ENCODE measurements around the gene ACTMAP. TPM values are rescaled to one million over a fixed set of nuclear protein-coding genes. Genes with fewer than 3 reads are reported as not detected.
"Not testable (repeated sequence)": the region's sequence is repeated elsewhere in the genome, so short reads cannot be mapped to it uniquely, and the experiment has no call there.

The ACTMAP gene
- total RNA-seq, 1 donor from 2014 or later = 9.5 TPM

DNA sequence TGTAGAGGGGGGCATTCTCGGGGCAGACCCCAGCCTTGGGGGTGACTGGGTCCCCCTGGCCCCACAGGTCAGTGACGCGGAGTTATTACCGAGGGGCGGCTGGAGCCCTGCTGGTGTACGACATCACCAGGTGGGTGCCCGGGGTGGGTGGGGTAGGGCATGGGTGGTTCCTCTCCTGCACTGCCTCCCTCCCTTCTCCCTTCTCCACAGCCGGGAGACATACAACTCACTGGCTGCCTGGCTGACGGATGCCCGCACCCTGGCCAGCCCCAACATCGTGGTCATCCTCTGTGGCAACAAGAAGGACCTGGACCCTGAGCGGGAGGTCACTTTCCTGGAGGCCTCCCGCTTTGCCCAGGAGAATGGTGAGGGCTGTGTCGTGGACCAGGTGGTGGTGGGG, 33.4 kb upstream of the ACTMAP start:
- no peak for DNase-seq (ENCODE audit: low spot score)
- H3K4me1 Mint-ChIP-seq (ENCODE audit: low read depth) = peaks cover 29% of the 10 kb centered on the region
- no peak overlapping the region for H3K27ac Mint-ChIP-seq
- no peak overlapping the region for H3K4me3 Mint-ChIP-seq
- H3K9me3 Mint-ChIP-seq = no peaks in the 10 kb centered on the region
- peaks cover 32% of the 10 kb centered on the region for H3K36me3 Mint-ChIP-seq (ENCODE audit: low read depth)
- intact Hi-C loops (cut with micrococcal nuclease) = no loop called here
- H3K27me3 Mint-ChIP-seq (ENCODE audit: insufficient read depth) = no peaks in the 10 kb centered on the region

DNA sequence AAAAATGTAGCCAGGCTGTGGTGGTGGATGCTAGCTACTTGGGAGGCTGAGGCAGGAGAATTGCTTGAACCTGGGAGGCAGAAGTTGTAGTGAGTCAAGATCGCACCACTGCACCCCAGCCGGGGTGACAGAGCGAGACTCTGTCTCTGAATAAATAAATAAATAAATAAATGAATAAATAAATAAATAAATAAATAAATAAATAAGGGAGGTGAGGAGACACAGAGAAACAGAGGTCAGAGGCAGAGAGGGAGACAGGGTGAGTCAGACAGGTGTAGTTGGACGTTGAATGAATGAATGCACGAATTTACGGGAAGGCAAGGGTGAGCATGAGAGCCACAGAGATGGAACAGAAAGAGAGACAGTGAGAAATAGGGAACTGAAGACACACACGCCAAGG, 30.9 kb upstream of the ACTMAP start:
- no peaks in the 10 kb centered on the region for H3K9me3 Mint-ChIP-seq
- peaks cover 25% of the 10 kb centered on the region for H3K36me3 Mint-ChIP-seq (ENCODE audit: low read depth)
- no peak for DNase-seq (ENCODE audit: low spot score)
- peaks cover 48% of the 10 kb centered on the region for H3K4me1 Mint-ChIP-seq (ENCODE audit: low read depth)
- intact Hi-C loops (cut with micrococcal nuclease) = no loop called here
- H3K4me3 Mint-ChIP-seq = no peak overlapping the region
- H3K27ac Mint-ChIP-seq = no peak overlapping the region
- peaks cover 2% of the 10 kb centered on the region for H3K27me3 Mint-ChIP-seq (ENCODE audit: insufficient read depth)

DNA sequence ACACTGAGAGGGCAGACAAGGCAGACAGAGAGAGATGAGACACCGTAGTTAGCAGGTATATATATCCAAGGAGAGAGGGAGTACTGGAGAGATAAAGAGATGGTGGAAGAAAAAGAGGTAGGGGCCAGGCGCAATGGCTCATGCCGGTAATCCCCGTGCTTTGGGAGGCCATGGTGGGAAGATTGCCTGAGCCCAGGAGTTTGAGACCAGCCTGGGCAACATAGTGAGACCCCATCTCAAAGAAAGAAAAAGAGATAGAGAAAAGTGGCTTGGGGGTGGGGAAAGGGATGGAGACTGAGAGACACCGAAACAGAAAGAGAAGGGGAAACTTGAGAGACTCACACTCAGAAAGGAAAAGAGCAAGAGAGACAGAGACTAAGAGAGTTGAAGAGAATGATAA, 30.3 kb upstream of the ACTMAP start:
- no peak for DNase-seq (ENCODE audit: low spot score)
- Mint-ChIP-seq H3K27ac (peak overlapping the region; percentile 41), H3K9me3 (no peaks in the 10 kb centered on the region), H3K4me1 (ENCODE audit: low read depth) (peaks cover 50% of the 10 kb centered on the region), H3K4me3 (peak overlapping the region; percentile 13), H3K27me3 (ENCODE audit: insufficient read depth) (peaks cover 2% of the 10 kb centered on the region), H3K36me3 (ENCODE audit: low read depth) (peaks cover 24% of the 10 kb centered on the region)
- intact Hi-C loops (cut with micrococcal nuclease) = no loop called here

DNA sequence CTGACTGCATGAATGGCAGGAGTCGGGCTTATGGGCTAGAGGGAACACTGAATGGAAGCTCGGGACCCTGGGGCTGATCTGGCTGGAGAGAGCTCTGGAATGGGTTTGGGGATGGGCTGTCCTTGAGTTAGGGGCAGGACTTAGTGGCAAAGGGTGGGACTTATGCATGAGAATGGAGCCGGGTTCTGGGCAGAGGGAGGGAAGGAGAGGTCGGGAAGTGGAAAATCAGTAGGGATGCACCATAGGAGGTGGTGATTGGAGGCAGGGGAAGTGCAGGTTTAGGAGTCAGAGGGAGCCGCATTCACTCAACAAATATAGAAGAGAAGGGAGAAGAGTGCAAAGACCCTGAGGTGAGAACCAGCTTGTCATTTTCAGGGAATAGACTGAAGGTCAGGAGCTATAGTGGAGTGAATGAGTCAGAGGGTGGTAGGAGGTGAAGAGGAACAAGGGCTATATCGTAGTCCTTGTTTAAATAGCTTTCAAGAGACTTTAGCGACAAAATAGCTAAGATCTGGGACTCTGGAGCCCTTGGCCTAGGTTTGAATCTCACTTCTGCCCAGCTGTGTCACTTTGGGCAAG, 28.5 kb upstream of the ACTMAP start:
- Mint-ChIP-seq H3K9me3 (no peaks in the 10 kb centered on the region), H3K27me3 (ENCODE audit: insufficient read depth) (peaks cover 2% of the 10 kb centered on the region), H3K4me1 (ENCODE audit: low read depth) (peaks cover 51% of the 10 kb centered on the region), H3K36me3 (ENCODE audit: low read depth) (peaks cover 18% of the 10 kb centered on the region), H3K4me3 (peak overlapping the region; percentile 91), H3K27ac (peak overlapping the region; percentile 89)
- intact Hi-C loops (cut with micrococcal nuclease) = loop anchor here (1.0 to 2.0 kb wide), 7 partner anchors 20 to 585 kb away; partner anchors contain the start of gene NUMBL
- DNase-seq (ENCODE audit: low spot score) = no peak

DNA sequence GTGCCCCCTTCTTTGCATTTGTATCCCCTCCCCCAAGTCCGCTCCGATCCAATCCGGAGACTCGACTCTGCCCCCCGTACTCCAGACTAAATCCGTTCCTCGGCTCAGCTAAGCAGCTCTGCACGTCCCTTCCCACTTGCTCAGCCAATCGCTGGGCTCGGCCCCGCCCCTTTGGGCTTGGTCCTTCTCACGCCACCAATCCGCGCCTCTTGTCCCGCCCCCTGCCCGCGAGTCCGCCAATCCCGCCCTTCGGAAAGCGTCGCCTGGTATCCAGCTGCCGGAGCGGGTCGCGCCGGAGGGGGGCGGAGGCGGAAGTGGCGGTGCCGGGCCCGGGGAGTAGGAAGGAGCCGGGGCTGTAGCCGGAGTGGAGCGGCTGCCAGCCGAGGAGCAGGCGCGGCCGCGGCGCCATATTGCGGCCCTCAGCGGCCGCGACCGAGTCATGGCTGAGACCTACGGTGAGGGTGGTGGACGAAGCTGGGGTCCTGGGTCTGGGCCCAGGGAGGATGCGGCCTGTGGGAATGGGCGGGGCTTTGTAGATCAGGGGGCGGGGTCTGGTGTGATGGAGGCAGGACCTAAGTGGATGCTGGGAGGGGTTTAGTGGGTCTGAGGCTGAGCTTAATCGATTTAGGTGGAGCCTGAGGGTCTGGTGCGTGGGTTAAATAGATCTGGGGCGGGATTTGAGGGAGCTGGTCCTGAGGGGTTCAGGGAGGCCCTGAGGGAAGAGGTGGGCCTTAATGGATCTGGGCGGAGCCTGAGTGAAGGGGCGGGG, 27.8 kb upstream of the ACTMAP start, which contains the start of gene RAB4B:
RAB4B (plus strand) TSS at position 311 of the 769 bp plus-strand sequence; CDS start at position 440, 129 bp downstream.
- peaks cover 2% of the 10 kb centered on the region for H3K27me3 Mint-ChIP-seq (ENCODE audit: insufficient read depth)
- peak within 1 kb of the TSS; percentile 89 for H3K27ac Mint-ChIP-seq
- H3K4me1 Mint-ChIP-seq (ENCODE audit: low read depth) = peaks cover 51% of the 10 kb centered on the region
- H3K4me3 Mint-ChIP-seq = peak within 1 kb of the TSS; percentile 91
- no peaks in the 10 kb centered on the region for H3K9me3 Mint-ChIP-seq
- intact Hi-C loops (cut with micrococcal nuclease) = loop anchor here (1.0 to 2.0 kb wide), 15 partner anchors 14 to 585 kb away; partner anchors contain the start of genes ACTMAP, COQ8B and NUMBL
- peak; percentile 100 for DNase-seq (ENCODE audit: low spot score)
- H3K36me3 Mint-ChIP-seq (ENCODE audit: low read depth) = peaks cover 16% of the 10 kb centered on the region

DNA sequence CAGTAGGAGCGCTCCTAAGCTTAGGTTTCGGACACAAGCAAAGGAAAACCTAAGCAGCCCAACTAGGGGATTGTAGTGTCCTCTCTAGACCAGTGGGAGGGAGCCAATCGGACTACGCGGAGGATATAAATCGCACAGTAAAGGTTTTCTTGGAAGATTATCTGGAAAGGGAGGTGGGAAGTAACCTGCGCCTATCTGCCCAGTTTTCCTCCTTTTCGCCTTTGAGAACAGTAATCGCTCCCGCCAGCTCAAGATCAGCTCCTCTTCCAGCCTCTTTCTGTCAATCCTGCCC, 27.3 kb upstream of the ACTMAP start:
- Mint-ChIP-seq H3K27ac (peak overlapping the region; percentile 89), H3K4me1 (ENCODE audit: low read depth) (peaks cover 51% of the 10 kb centered on the region), H3K36me3 (ENCODE audit: low read depth) (peaks cover 16% of the 10 kb centered on the region), H3K9me3 (no peaks in the 10 kb centered on the region), H3K4me3 (peak overlapping the region; percentile 91), H3K27me3 (ENCODE audit: insufficient read depth) (peaks cover 2% of the 10 kb centered on the region)
- DNase-seq (ENCODE audit: low spot score) = no peak
- intact Hi-C loops (cut with micrococcal nuclease) = loop anchor here (1.0 to 2.0 kb wide), 8 partner anchors 15 to 485 kb away; partner anchors contain the start of genes ACTMAP and COQ8B

DNA sequence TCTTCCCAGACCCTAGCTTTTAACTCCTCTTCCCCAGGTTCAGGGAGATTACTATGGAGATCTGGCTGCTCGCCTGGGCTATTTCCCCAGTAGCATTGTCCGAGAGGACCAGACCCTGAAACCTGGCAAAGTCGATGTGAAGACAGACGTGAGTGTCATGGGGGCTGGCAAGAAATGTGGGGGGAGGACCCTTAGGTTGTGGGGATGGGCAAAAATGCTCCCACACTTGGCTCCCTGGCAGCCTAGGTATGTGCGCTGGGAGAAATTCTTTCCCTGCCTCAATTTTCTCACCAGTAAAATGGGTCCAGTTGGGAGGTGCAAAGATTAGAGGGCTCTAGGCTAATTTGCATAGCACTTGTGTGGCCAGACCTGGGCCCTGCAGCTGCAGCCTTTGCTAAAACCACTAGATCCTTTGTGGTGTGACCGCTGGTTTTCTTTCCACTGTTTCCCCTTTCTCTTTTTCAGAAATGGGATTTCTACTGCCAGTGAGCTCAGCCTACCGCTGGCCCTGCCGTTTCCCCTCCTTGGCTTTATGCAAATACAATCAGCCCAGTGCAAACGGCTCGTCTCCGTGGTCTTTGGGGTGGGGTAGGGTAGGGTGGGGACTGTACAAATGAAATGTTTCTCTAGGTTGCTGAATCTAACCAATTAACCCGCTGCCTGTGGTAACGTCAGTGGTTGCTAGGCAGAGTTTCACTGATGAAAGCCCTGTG, 26.8 kb upstream of the ACTMAP start:
- intact Hi-C loops (cut with micrococcal nuclease) = loop anchor here (1.0 to 2.0 kb wide), 8 partner anchors 15 to 486 kb away; partner anchors contain the start of genes ACTMAP and COQ8B
- Mint-ChIP-seq H3K4me1 (ENCODE audit: low read depth) (peaks cover 51% of the 10 kb centered on the region), H3K27me3 (ENCODE audit: insufficient read depth) (peaks cover 2% of the 10 kb centered on the region), H3K4me3 (peak overlapping the region; percentile 91), H3K27ac (peak overlapping the region; percentile 89), H3K36me3 (ENCODE audit: low read depth) (peaks cover 16% of the 10 kb centered on the region), H3K9me3 (no peaks in the 10 kb centered on the region)
- DNase-seq (ENCODE audit: low spot score) = peak; percentile 84

DNA sequence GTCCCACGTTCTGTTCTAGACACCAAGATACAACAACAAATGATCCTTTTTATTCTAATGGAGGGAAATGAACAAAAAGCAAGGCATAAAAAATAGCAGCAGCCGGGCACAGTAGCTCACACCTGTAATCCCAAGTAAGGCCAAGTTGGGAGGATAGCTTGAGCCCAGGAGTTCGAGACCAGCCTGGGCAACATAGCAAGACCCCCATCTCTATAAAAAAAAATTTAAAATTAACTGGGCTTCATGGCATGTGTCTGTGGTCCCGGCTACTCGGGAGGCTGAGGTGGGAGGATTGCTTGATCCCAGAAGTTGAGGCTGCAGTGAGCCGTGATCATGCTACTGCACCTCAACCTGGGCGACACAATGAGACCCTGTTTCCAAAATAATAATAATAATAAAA, 26.1 kb upstream of the ACTMAP start:
- no peaks in the 10 kb centered on the region for H3K9me3 Mint-ChIP-seq
- H3K27ac Mint-ChIP-seq = no peak overlapping the region
- H3K4me3 Mint-ChIP-seq = no peak overlapping the region
- H3K4me1 Mint-ChIP-seq (ENCODE audit: low read depth) = peaks cover 51% of the 10 kb centered on the region
- H3K36me3 Mint-ChIP-seq (ENCODE audit: low read depth) = peaks cover 15% of the 10 kb centered on the region
- H3K27me3 Mint-ChIP-seq (ENCODE audit: insufficient read depth) = peaks cover 2% of the 10 kb centered on the region
- no peak for DNase-seq (ENCODE audit: low spot score)
- intact Hi-C loops (cut with micrococcal nuclease) = loop anchor here (2.0 kb wide), 1 partner anchor 486 kb away; no protein-coding TSS in a partner anchor

DNA sequence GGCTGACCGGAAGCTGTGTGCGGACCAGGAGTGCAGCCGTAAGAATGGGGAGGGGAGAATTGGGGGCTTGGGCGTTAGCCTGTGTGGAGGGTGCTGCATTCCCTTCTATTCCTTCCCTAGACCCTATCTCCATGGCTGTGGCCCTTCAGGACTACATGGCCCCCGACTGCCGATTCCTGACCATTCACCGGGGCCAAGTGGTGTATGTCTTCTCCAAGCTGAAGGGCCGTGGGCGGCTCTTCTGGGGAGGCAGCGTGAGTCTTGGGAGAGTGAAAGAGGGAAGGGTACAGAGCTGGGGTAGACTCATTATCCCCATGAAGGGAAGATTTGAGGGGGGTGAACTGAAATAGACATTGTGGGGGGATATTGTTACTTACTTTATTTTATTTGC, 25.4 kb upstream of the ACTMAP start:
- intact Hi-C loops (cut with micrococcal nuclease) = loop anchor here (2.0 kb wide), 1 partner anchor 487 kb away; no protein-coding TSS in a partner anchor
- H3K4me1 Mint-ChIP-seq (ENCODE audit: low read depth) = peaks cover 55% of the 10 kb centered on the region
- peaks cover 17% of the 10 kb centered on the region for H3K36me3 Mint-ChIP-seq (ENCODE audit: low read depth)
- no peak overlapping the region for H3K27ac Mint-ChIP-seq
- H3K27me3 Mint-ChIP-seq (ENCODE audit: insufficient read depth) = peaks cover 2% of the 10 kb centered on the region
- no peak for DNase-seq (ENCODE audit: low spot score)
- no peaks in the 10 kb centered on the region for H3K9me3 Mint-ChIP-seq
- H3K4me3 Mint-ChIP-seq = no peak overlapping the region

DNA sequence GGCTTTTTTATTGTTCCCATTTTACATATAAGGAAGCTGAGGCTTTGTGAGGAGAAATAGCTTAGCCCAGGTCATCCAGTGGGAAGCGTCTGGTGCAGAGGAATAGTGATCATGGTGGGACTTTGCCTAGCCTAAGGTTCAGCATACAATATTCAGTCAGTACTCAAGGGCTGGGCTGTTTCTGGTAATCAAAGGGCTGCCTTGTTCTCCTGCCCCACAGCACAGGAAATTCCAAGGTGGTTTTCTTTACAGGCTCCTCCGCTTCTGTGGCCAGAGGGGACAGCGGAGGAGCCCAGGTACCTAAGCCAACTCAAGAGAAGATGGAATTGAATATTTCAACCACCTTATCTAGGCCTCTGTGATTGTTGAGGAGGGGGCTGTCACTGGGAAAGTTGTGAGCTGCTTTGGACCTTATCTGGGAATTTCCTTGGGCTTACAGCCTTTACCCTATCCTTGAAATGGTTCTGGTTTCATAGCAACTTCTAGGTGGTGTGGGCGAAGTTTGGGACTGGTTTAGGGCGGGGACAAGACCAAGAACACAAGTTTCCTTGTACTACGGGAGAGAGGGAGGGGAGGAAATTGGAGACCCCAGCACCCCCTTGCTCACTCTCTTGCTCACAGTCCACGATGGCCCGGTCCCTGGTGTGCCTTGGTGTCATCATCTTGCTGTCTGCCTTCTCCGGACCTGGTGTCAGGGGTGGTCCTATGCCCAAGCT, 24.8 kb upstream of the ACTMAP start, which contains the start of gene MIA:
MIA (plus strand) TSS at position 606 of the 716 bp plus-strand sequence; CDS start at position 628, 22 bp downstream.
- Mint-ChIP-seq H3K36me3 (ENCODE audit: low read depth) (peaks cover 16% of the 10 kb centered on the region), H3K27ac (no peak within 1 kb of the TSS), H3K4me1 (ENCODE audit: low read depth) (peaks cover 49% of the 10 kb centered on the region), H3K9me3 (no peaks in the 10 kb centered on the region), H3K4me3 (no peak within 1 kb of the TSS), H3K27me3 (ENCODE audit: insufficient read depth) (peaks cover 2% of the 10 kb centered on the region)
- intact Hi-C loops (cut with micrococcal nuclease) = no loop called here
- no peak for DNase-seq (ENCODE audit: low spot score)

DNA sequence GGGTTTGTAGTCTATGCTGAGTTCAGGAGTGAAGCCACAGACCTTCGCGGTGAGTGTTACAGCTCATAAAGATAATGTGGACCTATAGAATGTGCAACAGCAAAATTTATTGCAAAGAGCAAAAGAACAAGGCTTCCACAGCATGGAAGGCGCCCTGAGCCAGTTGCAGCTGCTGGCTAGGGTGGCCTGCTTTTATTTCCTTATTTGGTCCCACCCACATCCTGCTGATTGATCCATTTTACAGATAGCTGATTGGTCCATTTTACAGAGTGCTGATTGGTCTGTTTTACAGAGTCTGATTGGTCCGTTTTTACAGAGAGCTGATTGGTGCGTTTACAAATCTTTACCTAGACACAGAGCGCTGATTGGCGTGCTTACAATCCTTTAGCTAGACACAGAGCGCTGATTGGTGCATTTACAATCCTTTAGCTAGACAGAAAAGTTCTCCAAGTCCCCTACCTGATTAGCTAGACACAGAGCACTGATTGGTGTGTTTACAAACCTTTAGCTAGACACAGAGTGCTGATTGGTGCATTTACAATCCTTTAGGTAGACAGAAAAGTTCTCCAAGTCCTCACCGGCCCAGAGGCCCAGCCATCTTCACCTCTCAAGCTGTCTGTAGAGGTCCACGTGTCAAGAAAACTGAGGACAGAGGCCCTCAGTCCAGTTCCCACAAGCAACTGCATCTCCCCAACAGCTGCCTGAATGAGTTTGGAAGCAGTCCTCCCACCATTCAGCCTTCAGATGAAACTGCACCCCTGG, 21.0 kb upstream of the ACTMAP start:
- H3K27me3 Mint-ChIP-seq (ENCODE audit: insufficient read depth); H3K27ac Mint-ChIP-seq; H3K4me3 Mint-ChIP-seq; DNase-seq (ENCODE audit: low spot score); H3K9me3 Mint-ChIP-seq; intact Hi-C loops (cut with micrococcal nuclease): not testable (repeated sequence)
- Mint-ChIP-seq H3K36me3 (ENCODE audit: low read depth) (peaks cover 27% of the 10 kb centered on the region), H3K4me1 (ENCODE audit: low read depth) (peaks cover 21% of the 10 kb centered on the region)

DNA sequence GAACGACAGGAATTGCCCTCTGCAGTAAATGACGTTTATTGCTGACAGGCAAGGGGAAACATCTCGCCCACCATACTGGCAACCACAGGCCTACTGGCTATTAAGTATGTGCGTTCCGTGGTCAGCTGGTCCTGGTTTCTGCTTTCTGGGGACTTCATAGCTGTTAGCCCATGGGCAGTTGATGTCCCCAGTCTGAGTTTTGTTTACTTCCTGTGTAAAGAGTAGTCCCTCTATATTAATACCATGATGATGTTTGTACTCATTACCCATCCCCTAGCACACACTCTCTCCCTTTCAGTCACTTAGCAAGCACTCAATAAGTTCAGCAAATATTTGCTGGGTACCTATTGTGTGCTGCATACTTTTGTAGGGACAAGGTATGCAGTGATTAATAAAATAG, 18.6 kb upstream of the ACTMAP start:
- Mint-ChIP-seq H3K4me3 (no peak overlapping the region), H3K27me3 (ENCODE audit: insufficient read depth) (no peaks in the 10 kb centered on the region), H3K27ac (no peak overlapping the region), H3K4me1 (ENCODE audit: low read depth) (peaks cover 29% of the 10 kb centered on the region), H3K9me3 (no peaks in the 10 kb centered on the region), H3K36me3 (ENCODE audit: low read depth) (peaks cover 41% of the 10 kb centered on the region)
- intact Hi-C loops (cut with micrococcal nuclease) = no loop called here
- no peak for DNase-seq (ENCODE audit: low spot score)
